ENCODE results near the gene GNPTG.

GNPTG gene

GRCh38 chr16:1319041-1319440 lies 32.7 kb upstream of the GNPTG start:
- CTCF ChIA-PET = no interaction called here
- TF ChIP-seq CTCF (conservative IDR thresholded peaks at IDR 0.05; ENCODE audit: low read depth) = no peak
- DNase-seq (ENCODE audit: low spot score) = no peak
- POLR2A ChIA-PET (ENCODE audit: low non-redundant PET) = no interaction called here
- no peak overlapping the region for H3K27ac ChIP-seq

GRCh38 chr16:1320097-1320496 lies 31.6 kb upstream of the GNPTG start:
- no peak for DNase-seq (ENCODE audit: low spot score)
- H3K27ac ChIP-seq = no peak overlapping the region
- ChIA-PET CTCF (interaction anchor here (0.7 kb wide), 1 partner anchor 11 kb away, joined by 4 read pairs; no protein-coding TSS in a partner anchor), POLR2A (ENCODE audit: low non-redundant PET) (no interaction called here)
- no peak for TF ChIP-seq CTCF (conservative IDR thresholded peaks at IDR 0.05; ENCODE audit: low read depth)

- no peak for TF ChIP-seq CTCF (conservative IDR thresholded peaks at IDR 0.05; ENCODE audit: low read depth)
- no peak for DNase-seq (ENCODE audit: low spot score)
- H3K27ac ChIP-seq = no peak overlapping the region
- ChIA-PET CTCF (interaction anchor here (0.7 kb wide), 1 partner anchor 12 kb away, joined by 4 read pairs; no protein-coding TSS in a partner anchor), POLR2A (ENCODE audit: low non-redundant PET) (no interaction called here)
Measured at GRCh38 chr16:1320658-1321240, 31.0 kb upstream of the GNPTG start.

- H3K27ac ChIP-seq = no peak overlapping the region
- DNase-seq (ENCODE audit: low spot score) = no peak
- POLR2A ChIA-PET (ENCODE audit: low non-redundant PET) = no interaction called here
- no peak for TF ChIP-seq CTCF (conservative IDR thresholded peaks at IDR 0.05; ENCODE audit: low read depth)
- CTCF ChIA-PET = no interaction called here
Measured at GRCh38 chr16:1322407-1322806, 29.3 kb upstream of the GNPTG start.

DNA sequence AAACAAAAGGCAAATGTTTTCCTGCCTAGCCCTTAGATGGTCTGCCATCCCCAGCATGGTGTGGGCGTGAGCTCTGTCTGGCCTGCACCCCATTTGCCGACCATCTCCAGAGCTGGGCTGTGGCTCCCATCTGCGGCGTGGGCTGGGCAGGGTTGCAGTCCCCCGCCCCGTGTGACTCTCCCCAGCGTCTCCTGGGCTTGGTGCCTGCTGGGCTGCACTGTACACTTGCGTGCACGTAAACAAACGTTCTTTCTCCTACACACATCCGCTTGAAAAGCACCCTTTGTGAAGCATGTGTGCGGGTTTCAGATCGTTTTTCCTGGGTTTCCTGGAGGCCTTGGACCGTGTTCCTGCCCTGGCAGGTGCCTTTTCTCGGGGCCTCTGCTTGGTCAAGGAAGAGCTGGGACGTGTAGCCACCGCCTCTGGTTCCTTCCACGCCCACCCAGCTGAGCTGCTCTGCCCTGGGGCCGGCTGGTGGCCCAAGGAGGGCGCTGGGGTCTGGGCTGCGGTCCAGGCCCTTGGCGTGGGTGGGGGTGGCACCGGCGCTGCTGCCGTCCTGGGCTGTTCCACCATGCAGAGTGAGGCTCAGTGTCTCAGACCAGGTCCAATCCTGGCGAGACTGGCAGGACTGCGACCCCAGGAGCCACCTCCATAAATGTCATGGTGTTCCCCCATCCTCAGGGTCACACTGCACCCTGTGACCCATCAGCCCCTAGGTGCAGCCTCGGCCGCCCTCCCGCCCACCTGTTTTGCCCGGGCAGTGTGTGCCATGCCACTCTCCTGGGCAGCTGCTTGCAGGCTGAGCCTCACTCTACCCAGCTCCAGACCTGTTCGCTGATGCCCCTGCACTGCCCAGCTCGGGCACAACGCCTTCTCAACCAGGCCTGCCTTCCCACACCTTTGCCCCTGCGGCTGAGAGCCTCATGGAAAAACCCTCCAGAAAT lies 28.2 kb upstream of the GNPTG start:
- CTCF ChIA-PET = no interaction called here
- POLR2A ChIA-PET (ENCODE audit: low non-redundant PET) = interaction anchor here (1.2 kb wide), 1 partner anchor 9 kb away, joined by 3 read pairs; no protein-coding TSS in a partner anchor
- TF ChIP-seq CTCF (conservative IDR thresholded peaks at IDR 0.05; ENCODE audit: low read depth) = no peak

DNA sequence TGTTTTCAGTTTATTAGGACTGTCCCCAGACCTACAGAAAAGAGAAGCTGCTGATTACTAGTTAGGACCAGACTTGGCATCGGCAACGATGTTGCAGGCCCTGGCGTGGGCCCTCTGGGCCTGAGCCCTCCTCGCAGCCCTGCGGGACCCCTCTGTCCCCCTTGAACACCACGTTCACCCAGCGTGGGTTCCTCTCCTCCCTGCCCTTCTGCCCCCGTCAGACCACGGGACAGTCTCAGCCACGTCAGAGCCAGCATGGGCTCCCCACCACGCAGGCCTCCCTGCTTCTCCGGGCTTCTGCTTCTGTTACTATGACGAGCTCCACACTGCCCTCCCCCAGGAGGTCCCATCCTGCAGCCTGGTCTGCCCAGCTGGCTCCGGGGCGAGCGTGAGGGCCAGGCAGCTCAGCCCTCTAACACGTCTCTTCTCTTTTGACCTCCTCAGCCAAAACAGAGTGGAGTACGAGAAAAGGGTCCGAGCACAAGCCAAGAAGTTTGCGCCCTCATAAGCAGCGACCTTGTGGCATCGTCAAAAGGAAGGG lies 27.4 kb upstream of the GNPTG start:
- no peak for TF ChIP-seq CTCF (conservative IDR thresholded peaks at IDR 0.05; ENCODE audit: low read depth)
- ChIA-PET POLR2A (ENCODE audit: low non-redundant PET) (no interaction called here), CTCF (no interaction called here)
- H3K27ac ChIP-seq = peak overlapping the region; percentile 34
- no peak for DNase-seq (ENCODE audit: low spot score)

More for the DNA sequence above, 28.2 kb upstream of the GNPTG start:
- DNase-seq (ENCODE audit: low spot score) = no peak
- peak overlapping the region; percentile 34 for H3K27ac ChIP-seq
